IPS-20b (cell line): ENCODE results near the gene HHATL.

Source experiments
- H3K27ac ChIP-seq: one replicate; pipeline ENCODE4 v1.5.1; 2013; ENCODE audit warnings: low read length
- H3K27me3 ChIP-seq: 2 replicates; pipeline ENCODE4 v1.6.1; 2013; ENCODE audit warnings: mild to moderate bottlenecking, low read length, inconsistent platforms; ENCODE audit not compliant: insufficient read depth
- H3K36me3 ChIP-seq: 2 replicates; pipeline ENCODE4 v1.6.1; 2013; ENCODE audit warnings: low read depth, mild to moderate bottlenecking, inconsistent platforms, low read length, moderate library complexity; ENCODE audit not compliant: insufficient read depth
- H3K4me1 ChIP-seq: 2 replicates; pipeline ENCODE4 v1.6.1; 2013; ENCODE audit warnings: mild to moderate bottlenecking, control low read depth, inconsistent platforms, low read length, moderate library complexity; ENCODE audit not compliant: insufficient read depth
- H3K4me3 ChIP-seq: 2 replicates; pipeline ENCODE4 v1.5.1; 2013; ENCODE audit warnings: mild to moderate bottlenecking, low read length, inconsistent platforms
- H3K9ac ChIP-seq: 2 replicates; pipeline ENCODE4 v1.6.1; 2013; ENCODE audit warnings: low read depth, mild to moderate bottlenecking, inconsistent platforms, low read length, moderate library complexity
- H3K9me3 ChIP-seq: 2 replicates; pipeline ENCODE4 v1.6.1; 2013; ENCODE audit warnings: mild to moderate bottlenecking, low read depth, low read length, inconsistent platforms; ENCODE audit not compliant: insufficient read depth

HHATL gene

GRCh38 chr3:42647821-42648459 lies 54.7 kb downstream of the HHATL start:
- H3K9ac ChIP-seq: no peak overlapping the region; the same call in 1 of the 2 replicates

More at GRCh38 chr3:42647821-42648459, 54.7 kb downstream of the HHATL start:
- H3K36me3 ChIP-seq: peaks cover 70% of the 10 kb centered on the region
- H3K9me3 ChIP-seq: no peaks in the 10 kb centered on the region
- H3K4me3 ChIP-seq: no peak overlapping the region
- H3K27ac ChIP-seq: peak overlapping the region; percentile 17
- H3K27me3 ChIP-seq: no peaks in the 10 kb centered on the region
- peaks cover 31% of the 10 kb centered on the region for H3K4me1 ChIP-seq
